DOHH2 (cell line): ENCODE results near the gene GBX2.

ENCODE experiments used
- H3F3A ChIP-seq: fragments of 200-600 bp; sonication (generic), shearing (Covaris generic); 2 replicates; pipeline ENCODE4 v1.6.0; 2016; ENCODE audit warnings: antibody characterized with exemption, mild to moderate bottlenecking; ENCODE audit not compliant: control insufficient read depth, insufficient read depth
- H3K27ac ChIP-seq: fragments of 200-600 bp; sonication (generic); 2 replicates; pipeline ENCODE4 v1.5.1; 2014; ENCODE audit warnings: low read depth, mild to moderate bottlenecking, low read length, moderate library complexity
- H3K27me3 ChIP-seq: fragments of 200-600 bp; sonication (generic); 2 replicates; pipeline ENCODE4 v1.6.1; 2014; ENCODE audit warnings: mild to moderate bottlenecking, low read length, mixed read lengths; ENCODE audit not compliant: control insufficient read depth
- H3K36me3 ChIP-seq: fragments of 200-600 bp; sonication (generic); 2 replicates; pipeline ENCODE4 v1.6.1; 2014; ENCODE audit warnings: mild to moderate bottlenecking, low read length, moderate library complexity, mixed read lengths; ENCODE audit not compliant: control insufficient read depth
- H3K4me1 ChIP-seq: fragments of 200-600 bp; sonication (generic); 2 replicates; pipeline ENCODE4 v1.6.1; 2014; ENCODE audit warnings: mild to moderate bottlenecking, low read length, mixed read lengths; ENCODE audit not compliant: control insufficient read depth
- H3K4me2 ChIP-seq: fragments of 200-600 bp; sonication (generic); 2 replicates; pipeline ENCODE4 v1.6.0; 2014; ENCODE audit warnings: mild to moderate bottlenecking, low read length, moderate library complexity
- H3K4me3 ChIP-seq: fragments of 200-600 bp; sonication (generic); 2 replicates; pipeline ENCODE4 v1.5.1; 2014; ENCODE audit warnings: mild to moderate bottlenecking, low read length, mixed read lengths
- H3K79me2 ChIP-seq: fragments of 200-600 bp; sonication (generic); 2 replicates; pipeline ENCODE4 v1.6.1; 2014; ENCODE audit warnings: mild to moderate bottlenecking, low read length, mixed read lengths; ENCODE audit not compliant: control insufficient read depth
- H3K9me2 ChIP-seq: fragments of 200-600 bp; sonication (generic); replicated peaks from 2 replicates; pipeline ENCODE4 v1.6.1; 2014; ENCODE audit warnings: mild to moderate bottlenecking, low read length, mixed read lengths; ENCODE audit not compliant: control insufficient read depth
- H3K9me3 ChIP-seq: fragments of 200-600 bp; sonication (generic); 2 replicates; pipeline ENCODE4 v1.6.1; 2014; ENCODE audit warnings: antibody characterized with exemption, low read length, mixed read lengths; ENCODE audit not compliant: control insufficient read depth, insufficient read depth
- H4K20me1 ChIP-seq: fragments of 200-600 bp; sonication (generic); 2 replicates; pipeline ENCODE4 v1.6.0; 2014; ENCODE audit warnings: low read depth, mild to moderate bottlenecking, antibody characterized with exemption, low read length, moderate library complexity; ENCODE audit not compliant: control insufficient read depth, insufficient read depth
- EZH2phosphoT487 ChIP-seq: fragments of 200-600 bp; sonication (generic); IDR thresholded peaks from 2 replicates; pipeline ENCODE4 v1.6.1; 2017; ENCODE audit warnings: borderline replicate concordance, mild to moderate bottlenecking, antibody characterized with exemption, low read length, moderate library complexity, mixed read lengths
- TF ChIP-seq, protein P1 (sequence below): fragments of 200-600 bp; sonication (generic); IDR thresholded peaks from one replicate; pipeline ENCODE4 v1.5.1; 2014; ENCODE audit warnings: antibody characterized with exemption, mild to moderate bottlenecking, low read depth, low read length; ENCODE audit not compliant: poor library complexity, severe bottlenecking

The GBX2 gene

DNA sequence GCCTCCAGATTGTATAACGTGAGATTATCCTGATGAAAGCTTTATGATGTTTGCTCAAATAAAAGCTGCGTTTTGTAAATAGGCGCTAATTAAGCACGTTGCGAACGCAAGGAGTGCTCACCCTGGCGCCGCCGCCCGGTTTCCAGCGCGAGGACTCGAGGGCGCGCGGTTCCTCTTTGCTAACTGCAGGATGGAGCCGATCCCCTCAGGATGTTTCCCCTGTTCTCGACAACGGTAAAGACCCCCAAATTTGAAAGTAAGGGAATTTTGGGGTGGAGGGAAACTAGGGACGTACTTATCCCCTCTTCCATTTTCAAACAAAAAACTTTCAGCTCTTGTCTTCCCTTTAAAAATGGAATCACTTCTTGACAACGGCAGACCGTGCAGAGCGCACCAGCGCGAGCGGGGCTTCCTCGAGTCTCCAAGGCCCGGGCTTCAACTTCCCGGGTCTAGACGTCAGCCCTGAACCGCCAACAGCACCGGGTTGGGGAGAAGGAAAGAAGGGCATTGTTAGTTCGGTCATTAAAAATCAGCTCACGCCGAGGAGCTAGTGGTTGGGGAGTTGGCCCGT is 1.1 kb upstream of the GBX2 start:
- Histone ChIP-seq H3K27ac (no peak overlapping the region), H3K9me2 (no peaks in the 10 kb centered on the region), H4K20me1 (no peaks in the 10 kb centered on the region), H3F3A (no peaks in the 10 kb centered on the region), H3K4me2 (no peak overlapping the region), H3K9me3 (no peaks in the 10 kb centered on the region; the same call in 1 of the 2 replicates), H3K79me2 (no peaks in the 10 kb centered on the region), H3K4me1 (no peaks in the 10 kb centered on the region), H3K4me3 (no peak overlapping the region), H3K27me3 (no peaks in the 10 kb centered on the region), H3K36me3 (no peaks in the 10 kb centered on the region)
- TF ChIP-seq EZH2phosphoT487: no peak
- TF ChIP-seq, protein P1, sequence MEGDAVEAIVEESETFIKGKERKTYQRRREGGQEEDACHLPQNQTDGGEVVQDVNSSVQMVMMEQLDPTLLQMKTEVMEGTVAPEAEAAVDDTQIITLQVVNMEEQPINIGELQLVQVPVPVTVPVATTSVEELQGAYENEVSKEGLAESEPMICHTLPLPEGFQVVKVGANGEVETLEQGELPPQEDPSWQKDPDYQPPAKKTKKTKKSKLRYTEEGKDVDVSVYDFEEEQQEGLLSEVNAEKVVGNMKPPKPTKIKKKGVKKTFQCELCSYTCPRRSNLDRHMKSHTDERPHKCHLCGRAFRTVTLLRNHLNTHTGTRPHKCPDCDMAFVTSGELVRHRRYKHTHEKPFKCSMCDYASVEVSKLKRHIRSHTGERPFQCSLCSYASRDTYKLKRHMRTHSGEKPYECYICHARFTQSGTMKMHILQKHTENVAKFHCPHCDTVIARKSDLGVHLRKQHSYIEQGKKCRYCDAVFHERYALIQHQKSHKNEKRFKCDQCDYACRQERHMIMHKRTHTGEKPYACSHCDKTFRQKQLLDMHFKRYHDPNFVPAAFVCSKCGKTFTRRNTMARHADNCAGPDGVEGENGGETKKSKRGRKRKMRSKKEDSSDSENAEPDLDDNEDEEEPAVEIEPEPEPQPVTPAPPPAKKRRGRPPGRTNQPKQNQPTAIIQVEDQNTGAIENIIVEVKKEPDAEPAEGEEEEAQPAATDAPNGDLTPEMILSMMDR: no peak

DNA sequence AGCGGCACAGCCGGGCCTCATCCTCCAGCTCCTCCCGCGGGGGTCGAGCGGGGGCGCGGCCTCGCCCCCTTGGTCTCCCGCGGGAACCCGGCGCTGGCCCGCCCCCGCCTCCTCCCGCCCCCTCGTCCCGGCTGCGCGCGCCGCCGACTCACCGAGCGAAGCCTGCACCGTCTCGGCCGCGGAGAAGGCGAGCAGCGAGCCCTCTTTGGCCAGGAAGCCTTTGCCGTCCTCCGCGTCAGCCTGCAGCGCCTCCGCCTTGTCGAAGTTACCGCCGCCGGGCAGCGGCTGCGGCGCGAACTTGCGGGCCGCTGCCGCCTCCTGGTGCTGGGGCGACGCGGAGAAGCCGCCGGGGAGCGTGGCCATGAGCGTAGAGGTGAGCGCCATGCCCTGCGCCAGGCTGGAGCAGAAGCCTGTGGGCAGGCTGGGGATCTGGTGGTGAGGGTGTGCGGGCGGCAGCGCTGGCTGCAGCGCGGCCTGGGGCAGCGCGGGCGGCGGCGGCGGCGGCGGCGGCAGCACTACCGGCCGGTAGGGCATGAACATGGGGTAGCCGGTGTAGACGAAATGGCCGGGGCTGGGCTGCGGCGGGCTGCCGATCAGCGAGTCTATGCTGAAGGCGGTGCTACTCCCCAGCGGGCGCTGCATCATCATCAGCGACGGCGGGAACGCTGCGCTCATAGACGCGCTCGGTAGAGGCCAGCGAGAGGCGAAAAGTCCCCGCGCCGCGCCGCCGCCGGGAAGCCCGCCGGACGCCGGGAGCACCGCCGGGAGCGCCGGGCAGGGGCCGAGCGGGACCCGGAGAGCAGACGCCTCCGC is 683 bp downstream of the GBX2 start:
- no peak for TF ChIP-seq EZH2phosphoT487
- TF ChIP-seq, protein P1: no peak
- Histone ChIP-seq H3K36me3 (no peaks in the 10 kb centered on the region), H3K27ac (no peak overlapping the region), H3K9me2 (no peaks in the 10 kb centered on the region), H4K20me1 (no peaks in the 10 kb centered on the region), H3K9me3 (no peaks in the 10 kb centered on the region; the same call in 1 of the 2 replicates), H3K4me2 (no peak overlapping the region), H3K4me3 (no peak overlapping the region), H3K4me1 (no peaks in the 10 kb centered on the region), H3F3A (no peaks in the 10 kb centered on the region), H3K79me2 (no peaks in the 10 kb centered on the region), H3K27me3 (no peaks in the 10 kb centered on the region)

DNA sequence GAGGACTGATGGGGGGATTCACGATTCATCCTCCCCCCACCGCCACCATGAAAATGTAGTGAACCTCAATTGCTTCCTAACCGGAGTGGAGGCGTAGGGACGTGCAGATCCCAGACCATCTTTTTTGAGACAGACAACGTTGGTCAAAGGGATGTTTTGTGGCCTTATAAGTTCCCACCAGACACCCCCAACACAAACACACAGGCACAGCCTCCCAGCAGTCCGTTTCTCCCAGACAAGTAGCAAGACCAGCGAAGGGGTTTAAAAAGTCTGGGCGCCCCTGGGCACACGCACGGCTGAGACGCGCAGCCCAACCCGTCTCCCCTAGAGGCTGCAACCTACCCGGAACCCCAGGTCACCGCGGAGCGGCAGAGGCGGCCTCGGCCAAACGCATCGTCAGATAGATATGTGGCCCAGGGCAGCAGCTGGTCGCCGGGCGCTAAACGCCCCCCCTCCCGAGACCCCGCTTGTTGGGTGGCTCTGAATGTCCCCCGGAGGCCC is 1.3 kb downstream of the GBX2 start:
- Histone ChIP-seq H3K4me3 (no peak overlapping the region), H3K79me2 (no peaks in the 10 kb centered on the region), H3K36me3 (no peaks in the 10 kb centered on the region), H3K9me3 (no peaks in the 10 kb centered on the region; the same call in 1 of the 2 replicates), H3K4me2 (no peak overlapping the region), H3K27ac (no peak overlapping the region), H3K9me2 (no peaks in the 10 kb centered on the region), H4K20me1 (no peaks in the 10 kb centered on the region), H3F3A (no peaks in the 10 kb centered on the region), H3K27me3 (no peaks in the 10 kb centered on the region), H3K4me1 (no peaks in the 10 kb centered on the region)
- TF ChIP-seq, protein P1: no peak
- no peak for TF ChIP-seq EZH2phosphoT487
